ELF-1 (cell line): ENCODE measurements around the gene CNOT6L.

ENCODE experiments used
- DNase-seq: peaks from one replicate; pipeline ENCODE4 v3.0.0-alpha.2; 2016; ENCODE audit warnings: low read depth, low spot score

CNOT6L gene

DNA sequence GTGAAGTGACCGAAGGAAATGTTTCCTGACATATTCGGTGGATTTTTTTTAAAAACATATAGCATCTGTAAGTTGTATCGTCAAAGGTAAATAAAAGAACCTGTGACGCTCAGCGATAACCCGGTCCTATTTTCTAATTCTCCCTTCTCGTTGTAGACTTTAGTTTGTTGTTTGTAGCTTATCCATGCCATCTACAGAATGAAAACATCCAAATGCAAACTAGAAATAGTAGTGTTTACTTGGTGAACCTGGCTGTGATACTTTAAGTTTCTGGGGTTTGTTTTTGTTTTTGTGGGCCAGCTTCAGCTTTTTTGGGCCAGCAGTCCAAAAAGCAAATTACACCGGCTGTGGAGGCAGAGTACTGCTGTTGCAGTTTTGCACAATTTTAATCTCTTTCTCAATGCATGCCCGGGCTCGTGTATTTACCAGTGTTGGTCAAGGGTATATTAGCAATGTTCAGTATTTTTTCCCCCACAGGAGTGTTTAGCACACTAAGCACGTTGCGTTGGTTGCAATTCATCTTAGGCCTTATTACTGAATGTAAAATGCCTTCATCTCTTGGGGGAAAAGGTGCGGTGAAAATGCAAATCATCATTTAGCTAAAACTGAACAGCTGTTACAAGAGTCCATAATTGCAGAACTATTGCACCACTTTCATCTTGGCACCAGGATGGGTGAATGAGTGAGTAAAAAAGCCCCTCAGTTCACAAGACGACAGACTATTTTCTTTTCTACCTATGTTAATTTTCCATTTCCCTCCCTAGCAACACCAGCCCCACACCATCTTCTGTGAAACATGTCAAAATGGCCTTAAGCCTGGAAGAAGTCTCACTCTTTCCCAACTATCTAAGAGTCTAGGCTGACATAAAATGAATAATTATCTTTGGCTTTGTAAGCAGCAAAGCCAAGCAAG lies 1.7 kb upstream of the CNOT6L start:
- DNase-seq: no peak

GRCh38 chr4:77819843-77820648 lies 878 bp upstream of the CNOT6L start:
- DNase-seq: peak; percentile 91

GRCh38 chr4:77819404-77819842 lies 255 bp upstream of the CNOT6L start:
- peak; percentile 29 for DNase-seq

DNA sequence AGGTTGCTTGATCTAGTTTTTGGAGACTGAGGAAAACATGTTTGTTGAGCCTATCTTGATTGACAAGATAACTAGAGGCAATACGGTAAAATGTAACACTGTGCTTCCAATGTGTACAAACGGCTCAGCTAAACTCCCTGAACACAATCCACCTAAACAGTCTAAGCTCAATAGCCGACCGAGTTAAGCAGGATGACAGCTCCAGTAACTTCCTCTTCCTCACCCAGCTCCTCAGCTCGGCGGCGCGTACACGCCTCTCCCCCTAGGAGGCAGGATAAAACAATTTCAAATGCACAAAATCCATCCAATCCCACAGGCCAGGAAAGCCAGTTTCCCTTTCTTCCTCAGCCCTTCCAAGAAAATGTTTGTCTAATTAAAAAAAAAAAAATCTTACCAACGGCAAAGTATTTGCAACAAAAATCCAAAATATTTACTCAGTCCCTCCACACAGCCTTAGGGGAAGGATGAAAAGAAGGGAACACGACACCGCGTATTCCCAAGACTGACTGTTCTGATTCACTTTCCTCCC lies 1.0 kb downstream of the CNOT6L start:
- DNase-seq: peak; percentile 84

DNA sequence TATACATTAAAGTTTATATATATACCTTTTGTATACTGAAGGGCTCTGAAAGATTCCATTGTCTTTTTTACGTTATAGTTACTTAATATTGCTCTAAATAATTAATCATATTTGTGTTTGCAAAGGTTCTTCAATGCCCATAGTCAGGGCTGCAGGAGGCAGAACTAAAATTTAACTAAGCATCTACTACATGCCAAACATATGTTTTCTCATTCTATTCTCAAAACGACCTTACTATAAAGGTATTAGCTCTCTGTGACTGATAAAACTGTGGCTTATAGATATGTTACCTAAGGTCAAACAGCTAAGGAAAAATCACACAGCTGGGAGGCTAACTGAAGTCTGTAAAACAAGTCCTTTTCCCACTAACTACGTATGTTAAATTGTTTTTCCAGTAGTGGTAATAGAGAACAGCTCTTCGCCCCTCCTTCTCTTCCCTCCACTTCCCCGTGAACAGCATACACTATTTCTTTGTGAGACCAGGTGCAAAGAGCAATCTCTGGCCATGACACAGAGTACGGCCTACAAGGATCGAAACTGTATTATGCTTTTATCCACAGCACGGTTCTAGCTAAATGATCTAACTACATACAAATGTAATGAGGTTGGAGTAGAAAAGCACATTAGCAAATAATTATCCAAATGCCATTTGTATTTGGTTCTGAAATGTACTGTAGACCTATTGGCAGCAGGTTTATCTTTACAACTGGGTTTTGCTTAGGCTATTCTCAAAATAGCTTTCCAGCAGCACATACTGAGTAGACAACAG lies 1.7 kb downstream of the CNOT6L start:
- no peak for DNase-seq

DNA sequence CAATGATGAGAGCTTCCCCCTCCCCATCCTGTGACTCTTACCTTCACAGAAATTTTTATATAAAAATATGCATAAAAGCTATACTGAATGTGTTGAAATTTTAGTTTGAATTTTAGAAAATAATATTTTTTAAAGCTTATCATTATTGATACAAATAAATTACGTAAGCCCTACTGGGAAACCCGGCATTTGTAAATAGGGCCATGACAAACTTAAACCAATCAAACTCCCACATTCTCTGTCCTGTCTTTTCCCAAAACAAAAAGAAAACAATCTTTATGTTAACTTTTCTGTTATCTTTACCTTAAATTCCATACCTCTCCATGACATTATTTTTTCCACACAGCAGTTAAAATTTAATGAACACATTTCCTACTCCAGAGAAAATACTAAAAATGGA lies 2.6 kb downstream of the CNOT6L start:
- DNase-seq: no peak

- no peak for DNase-seq
Observed at GRCh38 chr4:77815636-77816035, 3.5 kb downstream of the CNOT6L start.

DNA sequence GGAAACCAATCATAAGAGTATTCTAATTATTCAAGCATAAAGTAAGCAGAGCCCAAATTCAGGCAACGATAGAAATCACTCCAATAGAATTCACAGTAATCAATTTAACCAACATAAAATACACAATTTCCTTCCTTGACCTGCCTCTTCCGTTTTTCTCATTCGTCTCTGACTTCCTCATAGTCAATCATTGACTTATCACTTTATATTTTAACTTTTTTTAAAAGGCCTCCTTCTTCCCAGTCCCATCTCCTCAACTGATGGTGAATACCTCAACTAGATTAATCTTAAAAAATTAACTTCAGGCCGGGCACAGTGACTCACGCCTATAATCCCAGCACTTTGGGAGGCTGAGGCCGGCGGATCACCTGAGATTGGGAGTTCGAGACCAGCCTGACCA lies 13.3 kb downstream of the CNOT6L start:
- DNase-seq: no peak

- DNase-seq: no peak
Observed at GRCh38 chr4:77804471-77804870, 14.7 kb downstream of the CNOT6L start.

DNA sequence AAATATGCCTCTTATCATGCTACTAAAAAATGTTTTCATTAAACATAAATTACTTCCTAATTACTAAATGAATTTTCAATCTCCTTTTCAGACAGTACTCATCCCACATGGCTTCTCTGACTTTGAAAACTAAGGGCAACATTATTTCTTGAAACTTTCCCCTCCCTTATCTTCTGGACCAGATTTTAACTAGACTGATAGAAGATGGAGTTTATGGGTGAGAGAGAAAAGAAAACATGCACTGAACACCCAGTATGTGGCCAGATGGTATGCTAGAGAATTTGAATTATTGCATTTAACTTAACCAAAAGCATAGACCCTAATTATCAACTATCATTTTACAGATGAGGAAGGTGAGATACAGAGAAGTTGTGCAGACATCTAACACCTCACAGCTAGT lies 16.8 kb downstream of the CNOT6L start:
- no peak for DNase-seq

DNA sequence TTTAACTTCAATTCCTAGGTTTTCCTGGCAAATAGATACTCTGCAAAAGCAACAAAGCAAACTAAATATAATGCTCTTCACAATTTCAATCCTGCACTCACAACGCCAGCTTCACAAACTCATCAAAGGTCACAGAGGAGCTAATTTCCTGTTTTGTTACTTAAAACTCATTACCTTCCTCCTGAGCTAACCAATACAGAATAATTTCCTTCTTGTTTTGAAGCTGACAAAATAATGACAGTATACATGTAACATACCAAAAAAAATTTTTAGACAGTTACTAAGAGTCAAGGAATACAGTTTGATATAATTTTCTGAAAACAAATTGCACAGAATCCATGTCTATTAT lies 17.9 kb downstream of the CNOT6L start:
- DNase-seq: no peak

DNA sequence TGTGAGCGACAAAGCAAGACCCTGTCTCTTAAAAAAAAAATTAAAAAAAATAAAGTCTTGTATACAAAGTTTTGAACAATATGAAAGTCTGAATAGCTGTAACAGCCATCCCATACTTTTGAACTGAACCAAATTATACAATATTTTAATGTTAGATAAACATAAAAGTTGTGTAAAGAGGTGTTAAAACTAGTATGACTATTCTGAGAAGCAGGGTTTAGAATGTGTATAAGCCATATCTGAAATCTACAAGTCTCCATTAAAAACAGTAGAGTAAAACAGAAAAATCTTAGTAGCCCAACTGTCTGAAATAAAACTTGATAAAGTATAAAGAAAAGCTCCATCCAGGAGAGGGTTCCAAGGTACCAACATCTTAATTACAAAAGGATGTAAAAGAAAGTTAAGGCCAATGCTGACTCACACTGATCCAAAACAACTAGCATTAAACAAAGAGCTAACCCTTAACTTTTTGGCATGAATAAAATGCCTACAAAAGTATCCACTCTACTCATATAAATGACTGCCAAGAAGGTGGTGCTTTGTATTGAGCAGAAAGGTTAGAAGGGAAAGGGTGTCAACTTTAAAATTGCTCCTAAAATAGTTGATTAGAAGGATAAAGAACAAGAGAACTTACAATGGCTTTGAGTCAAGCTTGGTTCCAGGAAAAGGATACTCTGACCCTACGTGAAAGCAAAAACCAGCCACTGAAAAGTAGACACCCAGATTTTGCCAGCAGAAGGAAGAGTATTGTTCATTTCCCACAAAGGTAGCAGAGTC lies 18.5 kb downstream of the CNOT6L start:
- no peak for DNase-seq

DNA sequence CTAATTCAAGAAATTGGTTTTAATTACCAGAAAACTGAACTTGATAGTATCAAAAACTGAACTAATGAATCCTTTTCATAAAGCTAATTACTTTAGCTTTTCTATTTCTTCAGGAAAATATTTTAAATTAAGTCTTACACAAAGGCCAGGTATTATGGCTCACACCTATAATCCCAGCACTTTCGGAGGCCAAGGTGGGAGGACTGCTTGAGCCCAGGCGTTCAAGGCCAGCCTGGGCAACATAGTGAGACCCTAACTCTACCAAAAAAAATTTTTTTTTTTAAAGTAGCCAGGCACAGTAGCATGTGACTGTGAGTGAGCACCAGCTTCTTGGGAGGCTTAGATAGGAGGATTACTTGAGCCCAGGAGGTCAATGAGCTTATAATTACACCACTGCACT lies 19.1 kb downstream of the CNOT6L start:
- no peak for DNase-seq

DNA sequence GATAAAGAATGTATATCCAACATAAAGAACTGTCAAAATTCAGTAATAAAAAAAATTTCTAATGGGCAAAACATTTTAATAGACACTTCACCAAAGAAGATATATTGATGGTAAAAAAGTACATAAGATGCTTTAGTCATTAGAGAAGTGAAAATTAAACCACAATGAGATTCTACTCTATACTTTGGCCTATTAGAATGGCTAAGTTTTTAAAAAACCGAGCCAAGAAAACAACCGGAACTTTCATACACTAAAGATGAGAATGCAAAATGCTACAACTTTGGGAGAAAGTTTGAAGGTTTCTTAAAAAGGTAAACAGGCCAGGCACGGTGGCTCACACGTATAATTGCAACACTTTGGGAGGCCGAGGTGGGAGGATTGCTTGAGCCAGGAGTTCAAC lies 20.8 kb downstream of the CNOT6L start:
- DNase-seq: no peak

DNA sequence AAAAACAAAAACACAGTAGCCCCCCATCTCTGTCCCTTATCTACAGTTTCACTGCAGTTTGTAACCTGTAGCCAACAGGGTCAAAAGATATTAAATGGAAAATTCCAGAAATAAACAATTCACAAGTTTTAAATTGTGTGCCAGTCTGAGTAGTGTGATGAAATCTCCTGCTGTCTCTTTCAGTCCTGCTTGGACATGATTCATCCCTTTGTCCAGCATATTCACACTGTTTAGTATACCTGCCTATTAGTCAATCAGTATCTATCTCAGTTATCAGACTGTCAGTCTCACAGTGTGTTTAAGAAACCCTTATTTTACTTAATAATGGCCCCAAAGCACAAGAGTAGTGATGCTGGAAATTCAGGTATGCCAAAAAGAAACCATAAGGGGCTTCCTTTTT lies 21.9 kb downstream of the CNOT6L start:
- no peak for DNase-seq

DNA sequence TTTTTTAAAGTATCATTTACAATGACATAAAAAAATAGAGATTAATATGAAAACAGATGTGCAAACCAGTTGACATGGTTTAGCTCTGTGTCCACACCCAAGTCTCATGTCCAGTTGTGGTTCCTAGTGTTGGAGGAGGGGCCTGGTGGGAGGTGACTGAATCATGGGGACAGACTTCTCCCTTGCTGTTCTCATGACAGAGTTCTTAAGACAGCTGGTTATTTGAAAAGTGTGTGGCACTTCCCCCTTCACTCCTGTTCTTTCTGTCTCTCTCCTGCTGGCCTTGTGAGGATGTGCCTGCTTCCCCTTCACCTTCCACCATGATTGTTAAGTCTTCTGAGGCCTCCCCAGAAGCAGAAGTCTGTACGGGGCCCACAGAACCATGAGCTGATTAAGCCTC lies 23.8 kb downstream of the CNOT6L start:
- no peak for DNase-seq

- no peak for DNase-seq
Observed at GRCh38 chr4:77790146-77790545, 29.0 kb downstream of the CNOT6L start.

- no peak for DNase-seq
Observed at GRCh38 chr4:77788990-77789389, 30.2 kb downstream of the CNOT6L start.

DNA sequence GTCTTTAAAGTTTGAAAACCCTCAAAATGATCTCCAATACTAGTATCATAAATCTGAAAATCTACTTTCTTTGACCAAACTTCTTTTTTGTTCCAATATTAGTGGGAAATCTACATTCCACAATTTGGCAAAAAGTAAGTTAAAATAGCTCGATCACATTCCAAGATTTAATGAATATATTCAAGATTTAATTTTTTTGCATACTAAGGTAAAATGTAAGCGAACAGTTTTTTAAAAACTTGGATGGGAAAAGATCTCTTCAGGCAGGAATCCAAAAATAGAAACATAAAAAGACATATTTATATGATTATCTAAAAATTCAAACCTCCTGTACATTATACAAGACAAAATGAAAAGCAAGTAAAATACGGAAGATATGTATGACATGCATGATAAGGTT lies 31.2 kb downstream of the CNOT6L start:
- DNase-seq: no peak

DNA sequence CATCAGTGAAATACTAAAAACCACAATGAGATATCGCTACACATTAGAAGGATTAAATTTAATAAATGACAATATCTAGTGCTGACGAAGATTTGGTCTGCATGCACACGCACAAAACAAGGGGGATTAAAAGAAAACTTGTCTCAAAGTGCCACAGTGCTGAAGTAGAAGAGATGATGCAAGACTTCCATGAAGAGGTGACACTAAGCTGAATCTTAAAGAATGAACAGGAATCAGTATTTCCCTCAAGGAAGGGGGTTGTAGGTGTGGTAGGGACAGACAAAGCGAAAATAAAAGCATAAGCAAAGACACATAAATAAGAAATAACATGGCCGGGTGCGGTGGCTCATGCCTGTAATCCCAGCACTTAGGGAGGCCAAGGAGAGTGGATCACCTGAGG lies 33.5 kb downstream of the CNOT6L start:
- DNase-seq: no peak

DNA sequence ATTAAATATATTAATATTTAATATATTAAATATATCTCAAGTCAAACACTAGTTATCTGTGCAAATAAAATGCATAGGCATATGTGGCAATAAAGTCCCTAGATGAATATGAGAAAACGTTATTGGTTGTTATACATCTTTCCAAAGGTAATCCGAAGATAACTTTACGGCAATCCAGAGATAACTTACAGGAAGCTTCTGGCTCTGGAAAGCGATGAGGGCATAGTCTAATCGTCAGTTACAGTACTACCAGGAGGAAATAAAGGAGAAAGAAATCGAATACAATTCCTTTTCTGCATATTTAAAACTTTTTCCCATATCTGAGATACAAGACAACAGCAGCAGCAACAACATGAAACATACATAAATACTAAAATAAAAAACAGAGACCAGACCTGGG lies 35.3 kb downstream of the CNOT6L start:
- DNase-seq: no peak
